Left cardiac atrium (tissue), 4 donors: Measurements from ENCODE around the gene AKT2. TPM values are rescaled to one million over a fixed set of nuclear protein-coding genes. Genes with fewer than 3 reads are reported as not detected.

Experiments used
- ATAC-seq, 2 donors: fragments of 200-7000 bp; cut with Tn5 transposase; one replicate each; pipeline ENCODE4 v1.9.1; 2020; ENCODE audit warnings: mild to moderate bottlenecking in 2 of 2, moderate library complexity in 2 of 2
- DNase-seq: peaks from one replicate; pipeline ENCODE4 v3.0.0-alpha.2; 2020
- intact Hi-C, 2 donors: fragments of 100-400 bp; cut with DNase I; formaldehyde crosslinking; loops; one replicate each; pipeline versions ENCODE4 v1.14.1 to v1.15.1; 2022 to 2023
- total RNA-seq, 2 donors: library from RNA; stranded (reverse); fragmentation: NEBNext Ultra II Directional; extraction: Animal tissue kit (Norgen Biotek cat#: 25700); gene quantifications; one replicate each; pipeline ENCODE4 v1.2.1, GENCODE V29; 2021
- donor health status: DM: no; HTN: yes; CAD: no.
- donor health status: DM: no; HTN: yes; CAD: no; lungs with severe emphysema.
- donor health status: DM: yes; HTN: yes; CAD: no.
- donor health status: Dilated cardiomyopathy.

Gene AKT2
- total RNA-seq, 2 donors from 2014 or later: 110 to 119 TPM

DNA sequence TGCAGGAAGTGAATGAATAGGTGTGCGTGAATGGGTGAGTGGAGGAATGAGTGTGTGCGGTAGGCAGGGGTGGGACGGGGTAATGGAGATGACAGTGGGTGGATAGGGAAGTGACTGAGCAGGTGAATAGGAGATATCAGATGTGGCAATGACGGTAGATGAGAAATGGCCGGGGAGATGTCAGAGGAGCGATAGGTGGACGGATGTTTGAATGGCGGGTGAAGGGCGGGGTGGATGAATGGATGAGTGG lies 68.4 kb downstream of the AKT2 start:
- intact Hi-C loops: loop anchor here in 1 of 2 donors (5.0 kb wide), 1 partner anchor 74 kb away; no protein-coding TSS in a partner anchor
- no peak for DNase-seq
- ATAC-seq: no peak

GRCh38 chr19:40216013-40216776 lies 69.0 kb downstream of the AKT2 start:
- intact Hi-C loops: loop anchor here in 1 of 2 donors (5.0 kb wide), 1 partner anchor 74 kb away; no protein-coding TSS in a partner anchor
- DNase-seq (no peak), ATAC-seq (no peak)

DNA sequence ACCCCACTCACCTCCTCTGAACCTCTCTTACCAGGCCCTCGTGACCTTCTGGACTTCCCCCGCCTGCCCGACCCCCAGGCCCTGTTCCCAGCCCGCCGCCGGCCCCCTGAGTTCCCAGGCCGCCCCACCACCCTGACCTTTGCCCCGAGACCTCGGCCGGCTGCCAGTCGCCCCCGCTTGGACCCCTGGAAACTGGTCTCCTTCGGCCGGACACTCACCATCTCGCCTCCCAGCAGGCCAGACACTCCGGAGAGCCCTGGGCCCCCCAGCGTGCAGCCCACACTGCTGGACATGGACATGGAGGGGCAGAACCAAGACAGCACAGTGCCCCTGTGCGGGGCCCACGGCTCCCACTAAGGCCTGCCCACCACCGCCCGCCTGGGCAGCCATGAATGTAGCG lies 70.2 kb downstream of the AKT2 start:
- DNase-seq (no peak), ATAC-seq (no peak)
- intact Hi-C loops: loop anchor here in 1 of 2 donors (5.0 kb wide), 1 partner anchor 73 kb away; no protein-coding TSS in a partner anchor

DNA sequence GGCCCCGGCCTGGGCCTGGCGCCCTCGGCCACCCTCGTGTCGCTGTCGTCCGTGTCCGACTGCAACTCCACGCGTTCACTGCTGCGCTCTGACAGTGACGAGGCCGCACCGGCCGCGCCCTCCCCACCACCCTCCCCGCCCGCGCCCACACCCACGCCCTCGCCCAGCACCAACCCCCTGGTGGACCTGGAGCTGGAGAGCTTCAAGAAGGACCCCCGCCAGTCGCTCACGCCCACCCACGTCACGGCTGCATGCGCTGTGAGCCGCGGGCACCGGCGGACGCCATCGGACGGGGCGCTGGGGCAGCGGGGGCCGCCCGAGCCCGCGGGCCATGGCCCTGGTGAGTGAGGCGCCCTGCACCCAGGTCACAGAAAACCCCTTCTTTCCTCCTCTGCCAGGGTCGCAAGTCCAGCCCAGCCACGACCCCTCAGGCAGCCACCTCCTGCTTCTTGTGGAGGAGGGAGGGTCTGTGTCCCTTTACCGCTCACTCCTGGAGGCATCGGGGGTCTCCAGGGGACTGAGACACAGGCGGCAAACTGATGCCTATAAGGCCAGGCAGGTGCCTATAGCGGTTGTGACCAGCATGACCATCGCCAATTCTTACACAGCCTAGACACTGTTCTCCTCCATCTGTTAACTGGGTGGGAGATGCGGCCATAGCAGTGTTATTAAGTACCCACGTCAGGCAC lies 71.1 kb downstream of the AKT2 start:
- no peak for DNase-seq
- ATAC-seq: no peak
- intact Hi-C loops: no loop called here

DNA sequence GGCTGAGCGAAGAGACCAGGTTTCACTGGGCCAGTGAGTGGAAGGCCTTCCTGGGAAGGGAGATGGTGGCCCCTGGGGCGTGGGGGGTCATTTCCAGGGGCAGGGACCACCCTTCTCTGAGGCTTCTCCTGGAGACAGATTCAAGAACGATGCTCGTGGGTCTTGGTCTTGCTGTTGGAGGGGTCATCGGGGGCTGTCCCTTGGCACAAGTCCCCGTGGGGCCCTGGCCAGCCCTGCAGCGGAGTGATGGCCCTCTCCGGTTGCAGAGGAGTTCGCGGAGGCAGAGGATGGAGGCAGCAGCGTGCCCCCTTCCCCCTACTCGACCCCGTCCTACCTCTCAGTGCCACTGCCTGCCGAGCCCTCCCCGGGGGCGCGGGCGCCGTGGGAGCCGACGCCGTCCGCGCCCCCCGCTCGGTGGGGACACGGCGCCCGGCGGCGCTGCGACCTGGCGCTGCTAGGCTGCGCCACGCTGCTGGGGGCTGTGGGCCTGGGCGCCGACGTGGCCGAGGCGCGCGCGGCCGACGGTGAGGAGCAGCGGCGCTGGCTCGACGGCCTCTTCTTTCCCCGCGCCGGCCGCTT lies 71.8 kb downstream of the AKT2 start:
- intact Hi-C loops: no loop called here
- DNase-seq (no peak), ATAC-seq (no peak)

GRCh38 chr19:40210889-40211288 lies 74.3 kb downstream of the AKT2 start:
- ATAC-seq: no peak
- intact Hi-C loops: no loop called here
- DNase-seq: no peak

- ATAC-seq (no peak), DNase-seq (no peak)
Measured at GRCh38 chr19:40208602-40209001, 76.5 kb downstream of the AKT2 start.

GRCh38 chr19:40205760-40206159 lies 79.4 kb downstream of the AKT2 start:
- no peak for ATAC-seq
- intact Hi-C loops: no loop called here
- no peak for DNase-seq

More at GRCh38 chr19:40208602-40209001, 76.5 kb downstream of the AKT2 start:
- intact Hi-C loops: no loop called here

DNA sequence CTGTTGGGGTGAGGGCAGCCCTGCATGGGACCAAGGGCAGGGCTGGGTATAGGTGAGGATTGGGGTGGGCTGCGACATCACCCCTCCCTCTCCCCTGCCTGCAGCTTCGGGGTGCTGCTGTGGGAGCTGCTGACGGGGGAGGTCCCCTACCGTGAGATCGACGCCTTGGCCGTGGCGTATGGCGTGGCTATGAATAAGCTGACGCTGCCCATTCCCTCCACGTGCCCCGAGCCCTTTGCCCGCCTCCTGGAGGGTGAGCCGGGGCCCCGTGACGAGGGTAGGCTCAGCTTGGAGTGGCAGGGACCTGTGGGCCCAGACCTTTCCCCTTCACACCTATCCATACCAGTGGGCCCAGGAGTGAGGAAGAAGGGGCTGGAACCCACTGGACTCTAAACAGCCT lies 80.8 kb downstream of the AKT2 start:
- no peak for DNase-seq
- intact Hi-C loops: no loop called here
- no peak for ATAC-seq

GRCh38 chr19:40200341-40201099 lies 84.6 kb downstream of the AKT2 start:
- intact Hi-C loops: no loop called here
- DNase-seq (no peak), ATAC-seq (no peak)

DNA sequence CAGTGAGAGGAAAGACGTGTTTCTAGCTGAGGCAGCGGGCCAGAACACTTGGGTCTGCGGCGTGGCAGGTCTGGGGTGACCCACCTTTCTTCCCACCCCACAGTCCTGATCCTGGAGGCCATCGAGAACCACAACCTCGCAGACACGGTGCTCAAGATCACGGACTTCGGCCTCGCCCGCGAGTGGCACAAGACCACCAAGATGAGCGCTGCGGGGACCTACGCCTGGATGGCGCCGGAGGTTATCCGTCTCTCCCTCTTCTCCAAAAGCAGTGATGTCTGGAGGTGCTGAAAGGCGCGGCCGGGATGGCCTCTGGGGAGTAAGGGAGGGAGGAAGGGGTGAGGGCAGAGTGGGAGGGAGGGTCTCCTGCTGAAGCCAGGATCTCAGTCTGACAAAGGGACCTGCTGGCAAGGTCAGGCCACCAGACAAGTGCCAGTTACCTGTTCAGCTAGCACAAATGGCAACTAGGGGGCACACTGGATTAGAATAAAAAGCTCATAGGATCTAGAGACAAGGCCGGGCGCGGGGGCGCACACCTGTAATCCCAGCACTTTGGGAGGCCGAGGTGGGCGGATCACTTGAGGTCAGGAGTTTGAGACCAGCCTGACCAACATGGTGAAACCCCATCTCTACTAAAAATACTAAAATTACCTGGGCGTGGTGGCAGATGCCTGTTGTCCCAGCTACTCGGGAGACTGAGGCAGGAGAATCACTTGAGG lies 86.7 kb downstream of the AKT2 start:
- ATAC-seq (no peak), DNase-seq (no peak)
- intact Hi-C loops: no loop called here

- ATAC-seq (no peak), DNase-seq (no peak)
Measured at GRCh38 chr19:40193587-40193849, 91.6 kb downstream of the AKT2 start.

DNA sequence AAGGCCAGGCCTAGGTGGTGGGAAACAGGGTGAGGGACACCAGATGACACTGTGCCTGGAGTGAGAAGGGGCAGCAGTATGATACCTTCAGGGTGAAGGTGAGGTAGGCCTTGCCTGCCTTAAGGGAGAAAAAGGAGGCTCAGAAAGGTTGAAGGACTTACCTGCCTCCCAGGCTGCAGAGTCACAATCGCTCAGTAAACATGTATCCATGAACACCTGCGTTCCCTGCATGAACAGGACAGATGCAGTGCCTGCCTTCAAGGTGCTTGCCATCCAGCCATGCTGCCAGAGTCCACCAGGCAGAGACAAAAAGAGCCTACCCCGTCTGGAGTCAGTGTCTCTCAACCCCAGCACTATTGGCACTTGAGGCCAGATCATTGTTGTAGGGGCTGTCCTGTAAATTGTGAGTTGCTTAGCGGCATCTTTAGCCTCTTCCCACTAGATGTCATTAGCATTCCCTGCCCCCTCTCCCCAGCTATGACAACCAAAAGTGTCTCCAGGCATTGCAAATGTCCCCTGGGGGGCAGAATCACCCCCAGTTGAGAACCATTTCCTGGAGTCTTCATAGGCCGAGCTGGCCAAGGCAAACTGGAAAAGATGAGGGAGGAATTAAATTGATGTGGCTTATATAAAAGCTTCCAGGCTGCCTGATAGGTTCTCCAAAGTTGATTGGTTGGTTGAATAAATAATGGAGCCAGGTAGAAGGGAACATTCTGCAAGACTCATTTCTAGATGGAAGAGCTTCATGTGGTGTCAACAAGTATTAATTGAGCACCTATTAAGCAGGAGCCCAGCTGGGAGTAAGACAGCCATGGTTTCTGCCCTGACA lies 92.2 kb downstream of the AKT2 start:
- intact Hi-C loops: no loop called here
- no peak for ATAC-seq
- DNase-seq: no peak

More at GRCh38 chr19:40193587-40193849, 91.6 kb downstream of the AKT2 start:
- intact Hi-C loops: no loop called here

DNA sequence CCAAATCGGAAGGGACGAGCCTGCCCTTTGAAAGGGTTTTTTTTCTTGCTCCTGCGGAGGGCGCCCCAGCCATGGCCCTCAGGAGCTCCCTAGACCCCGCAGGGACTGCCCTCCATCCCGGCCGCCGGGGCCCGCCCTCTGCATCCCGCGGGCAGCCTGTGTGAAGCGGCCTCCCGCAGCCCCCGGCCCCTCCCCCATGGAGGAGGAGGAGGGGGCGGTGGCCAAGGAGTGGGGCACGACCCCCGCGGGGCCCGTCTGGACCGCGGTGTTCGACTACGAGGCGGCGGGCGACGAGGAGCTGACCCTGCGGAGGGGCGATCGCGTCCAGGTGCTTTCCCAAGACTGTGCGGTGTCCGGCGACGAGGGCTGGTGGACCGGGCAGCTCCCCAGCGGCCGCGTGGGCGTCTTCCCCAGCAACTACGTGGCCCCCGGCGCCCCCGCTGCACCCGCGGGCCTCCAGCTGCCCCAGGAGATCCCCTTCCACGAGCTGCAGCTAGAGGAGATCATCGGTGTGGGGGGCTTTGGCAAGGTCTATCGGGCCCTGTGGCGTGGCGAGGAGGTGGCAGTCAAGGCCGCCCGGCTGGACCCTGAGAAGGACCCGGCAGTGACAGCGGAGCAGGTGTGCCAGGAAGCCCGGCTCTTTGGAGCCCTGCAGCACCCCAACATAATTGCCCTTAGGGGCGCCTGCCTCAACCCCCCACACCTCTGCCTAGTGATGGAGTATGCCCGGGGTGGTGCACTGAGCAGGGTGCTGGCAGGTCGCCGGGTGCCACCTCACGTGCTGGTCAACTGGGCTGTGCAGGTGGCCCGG lies 93.1 kb downstream of the AKT2 start:
- DNase-seq (peak; percentile 51), ATAC-seq (peak; percentile 12 to 13)
- intact Hi-C loops: no loop called here

GRCh38 chr19:40190891-40191835 lies 94.0 kb downstream of the AKT2 start, which contains the start of gene MAP3K10:
TSS of gene MAP3K10 (plus strand) at chr19:40191426. CDS start at chr19:40192032, 606 bp downstream.
- DNase-seq (peak; percentile 84), ATAC-seq (peak; percentile 95 to 97)
- intact Hi-C loops: no loop called here

DNA sequence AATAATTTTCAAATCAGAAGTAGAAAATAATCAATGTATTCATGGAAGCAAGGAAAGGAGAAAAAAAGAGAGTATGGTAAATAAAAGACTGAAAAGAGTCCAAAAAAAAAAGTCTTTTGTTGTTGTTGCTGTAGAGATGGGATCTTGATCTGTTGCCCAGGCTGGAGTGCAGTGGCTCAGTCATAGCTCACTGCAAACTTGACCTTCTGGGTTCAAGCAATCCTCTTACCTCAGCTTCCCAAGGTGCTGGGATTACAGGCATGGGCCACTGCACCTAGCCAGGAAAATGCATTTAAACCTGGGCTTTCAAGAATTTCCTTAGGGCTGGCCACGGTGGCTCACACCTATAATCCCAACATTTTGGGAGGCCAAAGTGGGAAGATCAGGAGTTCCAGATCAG lies 100.9 kb downstream of the AKT2 start:
- DNase-seq: no peak
- no peak for ATAC-seq
- intact Hi-C loops: no loop called here
